ENCODE results near the gene FAM13A.
"Not testable (repeated sequence)": the region's sequence is repeated elsewhere in the genome, so short reads cannot be mapped to it uniquely, and the experiment has no call there.

The FAM13A gene

DNA sequence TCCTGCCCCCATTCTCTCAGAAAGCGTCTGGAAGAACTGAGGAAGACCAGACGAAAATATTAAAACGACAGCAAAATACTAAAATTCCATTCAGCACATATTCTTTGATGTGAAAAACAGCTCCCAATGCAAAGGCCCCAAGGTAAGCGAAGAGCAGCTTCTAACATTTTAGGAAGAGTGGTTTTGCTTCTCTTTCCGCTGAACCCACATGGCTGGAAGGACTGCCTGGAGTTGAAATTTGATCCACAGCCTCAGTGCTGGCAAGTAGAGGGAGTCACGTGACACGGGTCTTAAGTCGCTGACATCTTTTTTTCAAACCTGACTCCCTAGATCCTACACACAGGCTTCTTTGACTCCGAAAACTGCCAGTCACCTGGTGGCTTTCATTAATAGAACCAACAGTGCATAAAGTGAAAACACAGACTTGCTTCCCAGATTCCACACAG, at the start of gene FAM13A:
Gene FAM13A (minus strand): TSS at position 233 of the 446 bp plus-strand sequence. CDS start 221 bp downstream, at position 12.
- no peak for DNase-seq

DNA sequence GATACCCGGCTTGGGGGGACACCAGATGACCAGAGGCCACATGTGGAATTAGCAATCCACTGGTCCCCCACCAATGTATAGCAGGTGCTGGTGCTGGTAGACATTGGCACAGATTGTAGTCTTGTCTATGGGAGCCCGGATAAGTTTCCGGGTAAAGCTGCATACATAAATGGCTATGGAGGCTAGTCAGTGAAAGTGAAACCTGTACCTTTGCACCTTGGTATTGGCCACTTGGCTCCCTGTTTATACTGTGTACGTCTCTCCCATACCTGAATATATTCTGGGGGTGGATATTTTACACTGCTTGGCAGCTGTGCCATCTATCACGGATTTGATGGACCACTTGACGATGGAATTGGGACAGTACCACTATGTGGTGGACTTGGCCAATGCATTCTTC, 48.7 kb upstream of the FAM13A start:
- DNase-seq = no peak

DNA sequence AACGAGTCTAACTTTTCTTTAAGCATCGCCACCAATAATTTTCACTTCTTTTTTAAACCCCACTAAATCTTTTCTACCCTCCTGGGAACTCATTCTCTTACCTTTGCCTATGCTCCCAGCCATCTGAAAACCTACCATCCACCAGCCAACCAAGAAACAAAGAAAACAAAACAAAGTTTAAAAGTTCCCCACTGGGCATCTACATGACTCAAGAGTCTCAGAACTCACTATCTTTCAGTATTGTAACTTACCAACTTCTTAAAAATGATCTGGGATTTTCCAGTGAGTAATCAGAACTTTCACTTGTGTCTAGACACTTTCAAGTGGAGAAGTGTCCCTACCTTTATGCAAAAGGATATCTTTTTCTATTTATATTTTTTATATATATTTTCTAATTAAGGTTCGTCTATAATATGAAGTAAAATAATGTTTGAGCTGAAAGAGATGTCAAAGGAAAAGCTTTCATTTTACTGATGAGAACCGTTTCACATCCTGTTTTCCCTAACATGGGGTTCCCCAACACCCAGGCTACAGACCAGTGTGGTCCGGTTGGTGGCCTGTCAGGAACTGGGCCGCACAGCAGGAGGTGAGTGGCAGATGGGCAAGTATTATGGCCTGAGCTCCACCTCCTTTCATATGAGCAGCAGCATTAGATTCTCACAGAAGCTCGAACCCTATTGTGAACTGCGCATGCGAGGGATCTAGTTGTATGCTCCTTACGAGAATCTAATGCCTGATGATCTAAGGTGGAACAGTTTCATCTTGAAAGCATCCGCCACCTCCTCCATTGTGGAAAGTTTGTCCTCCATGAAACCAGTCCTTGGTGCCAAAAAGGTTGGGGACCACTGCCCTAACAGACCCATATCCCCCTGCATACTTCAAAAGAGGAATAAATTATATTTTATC, 44.5 kb upstream of the FAM13A start:
- DNase-seq = no peak

DNA sequence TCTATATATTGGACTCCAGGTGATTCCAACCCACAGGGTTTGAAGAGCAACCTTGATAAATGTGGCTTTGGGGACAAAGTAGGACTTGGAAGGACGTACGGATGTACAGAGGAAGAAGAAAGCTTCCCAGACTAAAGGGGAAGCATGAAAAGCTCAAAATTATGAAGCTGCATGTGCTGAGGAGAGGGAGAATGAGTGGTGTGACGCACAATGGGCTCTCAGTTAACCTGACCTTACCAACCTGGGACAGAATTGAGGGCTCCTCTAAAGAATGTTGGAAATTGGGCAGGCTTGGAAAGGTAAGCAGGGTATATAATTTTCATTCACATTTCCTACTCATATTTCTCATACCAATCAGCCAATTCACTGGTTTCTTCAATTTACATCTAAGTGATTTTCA, 43.9 kb upstream of the FAM13A start:
- no peak for DNase-seq

DNA sequence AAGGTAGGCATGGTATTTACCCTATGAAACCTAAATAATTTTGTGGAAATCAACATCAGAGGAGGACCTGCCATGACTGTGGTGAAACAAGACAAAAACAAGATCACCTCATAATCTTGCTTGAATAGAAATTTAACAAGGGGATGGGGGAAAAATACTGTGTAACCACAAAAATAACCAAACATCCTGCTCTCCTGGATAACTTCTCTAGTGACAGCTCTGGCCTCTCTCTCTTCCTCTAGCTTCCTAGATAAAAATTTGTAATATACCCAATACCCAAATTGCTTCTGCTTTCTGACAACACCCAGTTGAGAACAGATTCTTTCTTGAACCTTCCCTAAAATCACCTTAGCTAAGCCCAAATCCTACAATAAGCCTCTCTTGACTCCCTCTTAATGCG, 42.5 kb upstream of the FAM13A start:
- DNase-seq = no peak

DNA sequence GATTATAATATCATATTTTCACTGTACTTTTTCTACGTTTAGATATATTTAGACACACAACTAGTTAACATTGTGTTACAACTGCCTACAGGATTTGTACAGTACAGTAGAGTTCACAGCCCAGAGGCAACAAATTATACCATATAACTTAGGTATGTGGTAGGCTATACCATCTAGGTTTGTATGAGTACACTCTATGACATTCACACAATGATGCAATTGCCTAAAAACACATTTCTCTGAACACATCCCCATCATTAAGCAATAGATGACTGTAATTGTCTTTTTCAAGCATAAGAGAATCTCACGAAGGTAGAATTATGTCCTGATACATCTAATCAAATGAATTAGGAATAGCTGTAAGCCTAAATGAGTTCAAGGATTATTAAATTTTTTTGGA, 42.0 kb upstream of the FAM13A start:
- no peak for DNase-seq

DNA sequence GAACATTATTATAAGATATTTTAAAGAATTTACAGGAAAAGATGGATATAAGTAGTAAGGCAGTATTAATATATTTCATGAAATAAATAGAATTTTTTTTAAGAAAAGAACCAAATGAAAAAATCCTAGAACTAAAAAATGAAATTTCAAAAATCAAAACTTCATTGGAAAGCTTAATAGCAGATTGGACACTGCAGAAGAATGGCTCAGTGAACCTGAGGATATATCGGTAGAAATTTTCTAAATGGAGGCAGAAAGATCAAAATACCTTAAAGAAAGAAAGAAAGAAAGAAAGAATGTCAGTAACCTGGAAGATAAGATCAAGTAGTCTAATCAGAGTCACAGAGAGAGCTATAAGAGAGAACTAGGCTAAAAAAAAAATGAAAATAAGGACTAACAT, 21.3 kb upstream of the FAM13A start:
- no peak for DNase-seq

DNA sequence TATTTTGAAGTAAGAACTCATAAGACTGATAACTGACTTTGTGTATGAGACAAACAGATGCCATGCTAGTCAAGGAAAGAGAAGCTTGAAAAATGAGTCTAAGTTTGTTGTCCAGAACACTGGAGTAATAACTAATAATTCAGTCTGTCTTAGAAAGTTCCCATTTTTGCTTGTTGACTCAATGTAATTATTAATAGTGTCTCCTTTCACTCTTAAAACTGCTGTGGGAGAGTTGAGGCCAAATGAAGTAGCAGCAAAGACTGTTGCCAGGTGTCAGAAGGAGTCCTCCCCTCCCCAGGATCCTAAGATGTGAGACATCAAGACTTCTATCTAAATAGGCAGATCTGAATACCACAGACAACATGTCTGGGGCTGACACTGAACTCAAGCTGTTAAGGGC, 20.8 kb upstream of the FAM13A start:
- DNase-seq = no peak

DNA sequence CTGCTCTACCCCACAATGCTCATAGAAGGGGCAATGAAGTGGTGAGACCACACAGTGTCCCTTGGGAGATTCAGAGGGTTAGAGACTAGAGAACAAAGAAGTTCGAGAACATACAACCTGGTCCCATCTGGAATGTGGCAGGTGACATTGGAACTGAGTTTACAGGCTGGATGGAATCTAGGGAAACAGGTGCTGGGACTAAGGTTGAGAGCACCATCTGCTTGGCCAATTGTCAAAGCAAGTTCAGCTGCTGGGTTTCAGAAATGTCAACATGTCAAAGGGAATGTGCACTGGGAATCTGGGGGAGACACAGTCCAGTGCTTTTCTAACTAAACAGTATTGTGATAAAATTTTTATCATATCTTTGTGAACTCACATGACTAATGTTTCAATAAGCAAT, 15.9 kb upstream of the FAM13A start:
- no peak for DNase-seq

DNA sequence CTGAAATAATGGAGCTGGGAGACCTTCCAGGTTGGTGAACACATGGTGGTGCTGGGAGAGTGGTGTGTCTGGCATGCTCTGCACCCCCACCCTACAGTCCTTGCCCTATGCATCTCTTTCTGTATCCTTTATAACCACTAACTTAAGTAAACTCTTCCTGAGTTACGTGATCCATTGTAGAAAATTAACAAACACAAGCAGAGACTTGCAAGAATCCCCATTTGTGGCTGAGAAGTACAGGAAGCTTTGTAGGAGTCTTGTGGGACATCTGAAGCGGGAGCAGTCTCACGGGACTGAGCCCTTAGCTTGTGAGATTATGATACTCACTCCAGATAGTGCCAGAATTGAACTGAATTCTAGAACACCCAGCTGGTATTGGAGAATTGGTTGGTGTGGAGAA, 14.3 kb upstream of the FAM13A start:
- DNase-seq = no peak

DNA sequence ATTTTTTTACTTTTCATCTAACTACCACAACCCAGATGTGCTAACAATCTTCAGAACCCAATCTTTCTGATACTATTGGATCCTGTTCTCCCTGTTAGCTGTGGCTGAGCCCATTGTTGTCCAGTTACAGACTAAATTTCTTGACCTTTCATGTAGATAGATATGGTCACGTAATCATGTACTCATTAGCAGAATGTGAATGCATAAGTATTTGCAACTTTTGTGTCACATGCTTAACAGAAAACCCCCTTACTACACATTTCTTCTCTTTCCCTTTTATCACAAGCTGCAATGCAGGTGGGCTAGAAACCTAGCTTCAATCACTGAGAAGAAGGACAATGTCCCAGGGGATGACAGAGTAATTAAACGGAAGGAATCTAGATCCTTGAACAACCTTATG, 13.1 kb upstream of the FAM13A start:
- no peak for DNase-seq

DNA sequence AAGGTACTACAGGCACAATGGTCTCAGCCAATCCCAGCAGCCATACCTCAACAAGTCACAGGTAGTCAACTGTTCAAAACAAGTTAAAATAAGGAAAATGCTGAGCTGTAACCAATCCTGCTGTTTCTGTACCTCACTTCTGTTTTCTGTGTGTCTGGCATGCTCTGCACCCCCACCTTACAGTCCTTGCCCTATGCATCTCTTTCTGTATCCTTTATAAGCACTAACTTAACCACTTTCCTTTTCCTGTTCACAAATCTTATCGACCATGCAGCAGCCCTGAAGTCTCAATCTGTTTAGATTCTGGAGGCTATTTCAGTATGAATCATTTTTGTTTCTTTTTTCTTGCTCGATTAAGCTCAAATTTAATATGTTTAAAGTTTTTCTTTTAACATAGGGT, 12.5 kb upstream of the FAM13A start:
- DNase-seq = no peak

DNA sequence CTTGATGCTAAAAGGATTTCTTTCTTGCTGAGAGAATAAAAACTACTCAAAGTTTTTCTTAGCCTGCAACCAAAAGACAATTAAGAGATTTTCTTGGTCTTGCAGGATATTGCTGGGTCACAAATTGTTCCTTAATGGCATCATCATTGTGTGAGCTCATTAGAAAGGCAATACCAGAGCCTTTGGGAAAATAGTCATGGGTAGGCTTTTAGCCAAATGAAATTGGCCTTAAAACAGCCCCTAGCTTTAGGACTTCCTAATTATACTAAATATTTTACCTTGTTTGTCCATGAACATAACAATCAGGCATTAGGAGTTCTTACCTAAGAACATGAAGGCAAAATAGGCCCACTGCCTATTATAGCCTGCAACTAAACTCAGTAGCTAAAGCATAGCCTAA, 10.4 kb upstream of the FAM13A start:
- DNase-seq = no peak

DNA sequence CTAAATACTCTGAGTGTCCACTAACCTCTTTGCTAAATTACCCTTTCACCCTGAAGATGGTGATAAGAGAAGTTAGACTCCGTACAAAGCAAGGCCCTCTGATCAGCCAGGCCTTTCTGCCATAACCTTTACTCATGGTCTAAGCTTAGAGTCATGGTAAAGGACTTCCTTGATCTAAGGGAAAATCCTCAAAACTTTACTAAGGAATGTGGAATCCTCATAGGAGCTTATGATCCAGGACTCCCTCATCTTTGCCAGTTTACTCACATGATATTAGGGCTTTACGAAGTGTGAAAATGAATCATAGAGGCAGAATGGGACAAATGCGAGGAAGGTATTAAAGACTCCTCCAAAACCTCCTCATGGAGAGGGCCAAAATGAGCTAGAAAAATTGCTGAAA, 7.9 kb upstream of the FAM13A start:
- DNase-seq = no peak

DNA sequence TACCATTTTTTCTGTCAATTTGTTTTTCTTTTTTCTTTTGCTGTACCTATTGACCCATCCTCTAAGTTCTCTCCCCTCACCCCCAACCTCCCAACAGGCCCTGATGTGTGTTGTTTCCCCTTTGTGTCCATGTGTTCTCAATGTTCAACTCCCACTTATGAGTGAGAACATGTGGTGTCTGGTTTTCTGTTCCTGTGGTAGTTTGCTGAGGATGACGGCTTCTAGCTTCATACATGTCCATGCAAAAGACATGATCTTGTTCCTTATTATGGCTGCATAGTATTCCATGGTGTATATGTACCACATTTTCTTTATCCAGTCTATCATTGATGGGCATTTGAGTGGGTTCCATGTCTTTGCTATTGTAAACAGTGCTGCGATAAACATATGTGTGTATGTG, 859 bp upstream of the FAM13A start:
- DNase-seq = not testable (repeated sequence)

DNA sequence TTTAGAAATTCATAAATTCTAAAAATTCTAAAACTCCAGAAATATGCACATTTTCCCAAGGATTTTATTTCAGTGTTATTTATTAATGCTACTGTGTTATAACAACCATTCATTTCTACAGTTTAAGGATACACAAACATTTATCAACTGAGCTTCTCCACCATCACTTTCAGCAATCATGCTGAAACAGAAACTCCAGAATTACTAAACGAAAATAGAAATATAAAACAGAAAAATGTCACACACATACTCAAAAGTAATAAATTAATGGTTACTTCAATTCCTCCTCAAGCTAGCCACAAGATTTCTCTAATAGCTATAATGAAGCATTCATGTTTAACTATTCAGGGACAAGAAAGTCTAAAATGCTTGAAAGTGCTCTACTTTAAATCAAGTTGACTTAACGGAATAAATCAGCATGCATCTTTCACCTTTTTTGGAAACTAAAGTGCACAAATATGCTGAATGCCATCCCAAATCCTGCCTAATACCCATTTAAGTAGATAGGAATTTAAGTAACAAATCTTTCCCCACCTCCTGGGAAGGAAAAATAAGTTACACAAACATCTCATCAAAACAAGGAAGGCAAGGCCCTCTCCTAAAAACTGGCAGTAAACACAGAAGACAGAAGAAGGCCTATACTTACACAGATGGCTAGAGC, 563 bp downstream of the FAM13A start:
- DNase-seq = no peak

DNA sequence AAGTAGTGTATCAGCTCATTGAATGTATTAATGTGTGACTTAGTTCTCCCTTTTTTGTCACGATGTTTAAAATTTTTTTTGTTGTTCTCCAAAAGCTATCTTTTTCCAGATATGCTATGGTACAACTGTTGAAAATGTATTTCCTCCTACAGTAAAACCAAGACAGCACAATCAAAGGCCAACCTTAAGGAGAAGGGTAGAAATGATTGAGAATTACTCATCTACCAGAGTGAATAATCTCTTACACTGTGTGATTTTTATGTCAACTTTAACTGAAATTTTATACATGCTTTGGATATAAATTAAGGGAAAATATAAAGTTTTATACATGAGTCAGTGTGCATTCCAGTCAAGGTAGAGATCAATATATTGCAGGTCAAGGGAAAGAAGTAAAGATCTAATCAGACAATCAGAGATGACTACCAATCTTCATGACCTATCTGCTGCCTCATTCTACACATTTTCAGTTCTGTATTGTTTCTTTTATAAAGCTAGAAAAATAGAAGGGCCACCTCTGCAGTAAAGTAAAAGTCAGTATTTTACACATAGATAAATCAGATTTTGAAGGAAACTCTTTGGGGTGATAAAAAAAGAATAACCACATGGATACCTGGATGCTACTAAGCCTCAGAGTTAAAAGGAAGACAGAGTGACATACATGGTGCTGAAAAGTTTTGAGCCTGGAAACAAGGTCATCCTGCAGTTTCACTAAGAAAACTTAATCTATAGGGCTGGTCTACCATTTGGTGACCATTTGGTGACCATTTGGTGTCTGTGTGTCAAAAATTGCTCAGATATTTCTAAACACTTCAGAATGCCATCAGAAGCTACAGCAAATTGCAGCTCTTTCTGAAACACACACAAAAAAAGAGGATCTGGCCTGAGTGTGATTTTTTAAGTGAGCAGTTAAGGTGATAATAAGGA, 1.6 kb downstream of the FAM13A start:
- no peak for DNase-seq

DNA sequence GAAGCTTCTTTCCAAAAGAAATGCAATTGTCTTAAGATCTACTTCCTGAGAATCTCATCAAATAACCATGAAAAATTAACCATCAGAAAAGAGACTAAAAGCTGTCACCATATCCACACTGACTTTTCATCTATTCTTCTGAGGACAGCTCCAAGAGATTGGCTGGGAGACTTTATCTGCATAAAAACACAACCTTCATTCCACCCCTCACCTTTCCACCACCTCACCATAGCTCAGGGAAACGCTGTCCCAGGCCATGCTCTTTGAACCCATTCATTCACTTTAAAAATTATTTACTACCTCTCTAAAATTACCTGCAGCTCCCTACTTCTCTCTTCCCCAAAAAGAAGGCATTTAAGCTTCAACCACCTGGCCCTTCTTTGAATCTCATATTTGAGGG, 2.4 kb downstream of the FAM13A start:
- no peak for DNase-seq

DNA sequence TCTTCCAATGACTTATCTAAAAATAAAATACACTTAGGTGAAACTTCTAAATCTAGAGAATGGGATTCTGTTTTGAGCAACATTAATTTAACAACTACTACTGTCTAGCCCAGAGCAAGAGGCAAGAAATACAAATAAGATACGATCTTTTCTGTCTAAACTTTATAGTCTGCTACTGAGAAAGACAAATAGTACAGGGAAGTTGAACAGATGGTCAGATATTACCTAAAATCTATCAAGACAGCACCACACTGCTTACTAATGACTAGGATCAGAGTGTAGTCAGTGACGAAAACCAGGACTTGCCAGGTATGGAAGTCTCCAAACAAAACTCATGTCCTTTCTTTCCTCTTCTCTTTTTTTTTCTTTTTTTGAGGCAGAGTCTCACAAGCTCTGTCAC, 7.1 kb downstream of the FAM13A start:
- DNase-seq = no peak

DNA sequence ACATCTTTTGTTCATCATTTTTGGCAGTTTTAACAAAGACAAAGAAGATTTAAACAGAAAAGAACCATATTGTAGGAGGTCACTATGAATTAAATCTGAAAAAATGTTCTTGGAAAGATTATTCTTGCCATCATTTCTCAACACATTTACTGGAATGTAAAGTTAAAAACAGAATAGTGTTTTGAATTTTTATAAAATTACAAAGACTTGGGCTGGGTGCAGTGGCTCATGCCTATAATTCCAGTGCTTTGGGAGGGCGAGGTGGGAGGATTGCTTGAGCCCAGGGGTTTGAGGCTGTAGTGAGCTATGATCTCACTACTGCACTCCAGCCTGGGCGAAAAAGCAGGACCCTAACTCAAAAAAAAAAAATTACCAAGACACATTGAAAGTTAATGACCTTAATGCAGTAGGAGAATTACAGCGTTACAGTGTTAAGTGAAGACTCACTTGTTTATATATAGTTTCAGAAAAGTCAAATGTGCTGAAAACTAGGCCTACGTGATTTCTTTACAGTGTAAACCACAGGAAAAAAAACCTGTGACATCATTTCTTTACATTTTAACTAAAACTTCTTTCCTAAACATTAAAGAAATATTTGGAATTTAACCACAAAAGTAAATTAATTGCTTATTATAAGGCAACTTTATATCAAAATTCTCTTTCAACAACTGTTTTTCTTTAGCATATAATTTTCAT, 7.9 kb downstream of the FAM13A start:
- no peak for DNase-seq

DNA sequence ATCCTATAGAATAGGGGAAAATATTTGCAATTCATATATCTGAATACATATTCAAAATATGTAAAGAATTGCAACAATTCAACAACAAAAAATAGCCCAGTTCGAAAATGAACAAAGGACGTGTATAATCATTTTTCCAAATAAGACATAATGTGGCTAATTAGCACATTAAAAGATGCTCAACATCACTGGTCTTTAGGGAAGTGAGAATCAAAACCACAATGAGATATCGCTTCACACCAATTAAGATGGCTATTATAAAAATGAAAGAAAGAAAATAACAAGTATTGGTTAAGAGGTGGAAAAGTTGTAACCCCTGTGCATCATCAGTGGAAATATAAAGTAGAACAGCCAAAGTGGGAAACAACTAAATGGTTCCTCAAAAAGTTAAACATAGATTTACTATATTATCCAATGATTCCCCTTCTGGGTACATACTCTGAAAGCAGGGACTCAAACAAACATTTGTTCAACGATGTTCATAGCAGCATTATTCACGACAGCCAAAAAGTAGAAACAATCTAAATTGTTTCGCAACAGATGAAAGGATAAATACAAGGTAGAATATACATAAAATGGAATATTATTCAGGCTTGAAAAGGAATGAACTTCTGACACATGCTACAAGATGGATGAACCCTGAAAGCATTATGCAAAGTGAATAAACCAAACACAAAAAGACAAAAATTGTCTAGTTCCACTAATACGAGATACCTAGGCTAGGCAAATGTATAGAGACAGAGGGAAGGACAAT, 12.7 kb downstream of the FAM13A start:
- DNase-seq = no peak

DNA sequence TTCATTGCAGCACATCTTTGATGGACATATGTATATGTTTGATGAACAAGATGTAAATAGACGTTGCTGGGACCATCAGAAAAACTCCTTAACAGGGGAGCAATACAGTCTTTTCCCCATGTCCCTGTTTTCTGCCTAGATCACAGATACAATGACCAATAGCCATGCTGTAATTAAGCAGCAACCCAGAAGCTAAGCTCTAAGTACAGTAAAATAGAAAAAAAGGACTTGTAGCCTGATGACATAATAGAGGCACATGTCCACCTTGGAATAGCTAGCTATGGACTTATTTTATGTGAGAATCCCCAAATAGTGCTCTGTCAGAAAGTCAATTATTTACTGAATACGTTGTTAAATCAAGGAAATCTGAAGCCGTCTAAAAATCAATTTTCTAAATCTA, 14.9 kb downstream of the FAM13A start:
- DNase-seq = no peak
